Subcutaneous adipose tissue (tissue), 4 donors: ENCODE data around the gene TENT5C. TPM values are rescaled to one million over a fixed set of nuclear protein-coding genes. Genes with fewer than 3 reads are reported as not detected.

Experiments used
- total RNA-seq, 4 donors: library from RNA; depleted of rRNA; stranded (reverse); fragments of >200 nt; gene quantifications; one replicate each; pipeline ENCODE4 v1.1.0, GENCODE V29; 2016
- TF ChIP-seq, protein P1 (sequence below): fragments of 450-650 bp; IDR thresholded peaks from one replicate; pipeline ENCODE4 v1.5.1; 2016; ENCODE audit warnings: low read depth, mild to moderate bottlenecking, control low read depth, antibody characterized with exemption, moderate library complexity

TENT5C gene
- total RNA-seq, 4 donors from 2014 or later: 1.0 to 3.1 (median 2.3) TPM

DNA sequence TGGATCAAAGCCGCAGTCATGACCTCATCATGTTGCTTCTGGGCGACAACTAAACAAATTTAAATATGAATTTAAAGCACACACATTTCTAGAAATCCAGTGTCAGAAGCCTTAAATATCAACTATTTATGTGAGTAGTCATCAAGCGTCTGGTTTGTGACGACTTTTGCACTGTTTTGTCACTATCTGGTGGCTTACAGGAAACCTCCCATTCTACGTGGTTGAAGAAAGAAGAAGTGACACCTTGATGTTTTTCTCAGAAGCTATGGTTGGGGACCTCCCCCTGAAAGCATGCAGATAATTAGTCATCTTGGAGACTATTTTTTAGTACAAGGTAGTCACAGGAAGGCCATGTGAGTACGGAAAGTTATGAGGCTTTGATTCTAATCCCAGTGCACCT lies 58.5 kb downstream of the TENT5C start:
- TF ChIP-seq, protein P1, sequence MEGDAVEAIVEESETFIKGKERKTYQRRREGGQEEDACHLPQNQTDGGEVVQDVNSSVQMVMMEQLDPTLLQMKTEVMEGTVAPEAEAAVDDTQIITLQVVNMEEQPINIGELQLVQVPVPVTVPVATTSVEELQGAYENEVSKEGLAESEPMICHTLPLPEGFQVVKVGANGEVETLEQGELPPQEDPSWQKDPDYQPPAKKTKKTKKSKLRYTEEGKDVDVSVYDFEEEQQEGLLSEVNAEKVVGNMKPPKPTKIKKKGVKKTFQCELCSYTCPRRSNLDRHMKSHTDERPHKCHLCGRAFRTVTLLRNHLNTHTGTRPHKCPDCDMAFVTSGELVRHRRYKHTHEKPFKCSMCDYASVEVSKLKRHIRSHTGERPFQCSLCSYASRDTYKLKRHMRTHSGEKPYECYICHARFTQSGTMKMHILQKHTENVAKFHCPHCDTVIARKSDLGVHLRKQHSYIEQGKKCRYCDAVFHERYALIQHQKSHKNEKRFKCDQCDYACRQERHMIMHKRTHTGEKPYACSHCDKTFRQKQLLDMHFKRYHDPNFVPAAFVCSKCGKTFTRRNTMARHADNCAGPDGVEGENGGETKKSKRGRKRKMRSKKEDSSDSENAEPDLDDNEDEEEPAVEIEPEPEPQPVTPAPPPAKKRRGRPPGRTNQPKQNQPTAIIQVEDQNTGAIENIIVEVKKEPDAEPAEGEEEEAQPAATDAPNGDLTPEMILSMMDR: no peak

DNA sequence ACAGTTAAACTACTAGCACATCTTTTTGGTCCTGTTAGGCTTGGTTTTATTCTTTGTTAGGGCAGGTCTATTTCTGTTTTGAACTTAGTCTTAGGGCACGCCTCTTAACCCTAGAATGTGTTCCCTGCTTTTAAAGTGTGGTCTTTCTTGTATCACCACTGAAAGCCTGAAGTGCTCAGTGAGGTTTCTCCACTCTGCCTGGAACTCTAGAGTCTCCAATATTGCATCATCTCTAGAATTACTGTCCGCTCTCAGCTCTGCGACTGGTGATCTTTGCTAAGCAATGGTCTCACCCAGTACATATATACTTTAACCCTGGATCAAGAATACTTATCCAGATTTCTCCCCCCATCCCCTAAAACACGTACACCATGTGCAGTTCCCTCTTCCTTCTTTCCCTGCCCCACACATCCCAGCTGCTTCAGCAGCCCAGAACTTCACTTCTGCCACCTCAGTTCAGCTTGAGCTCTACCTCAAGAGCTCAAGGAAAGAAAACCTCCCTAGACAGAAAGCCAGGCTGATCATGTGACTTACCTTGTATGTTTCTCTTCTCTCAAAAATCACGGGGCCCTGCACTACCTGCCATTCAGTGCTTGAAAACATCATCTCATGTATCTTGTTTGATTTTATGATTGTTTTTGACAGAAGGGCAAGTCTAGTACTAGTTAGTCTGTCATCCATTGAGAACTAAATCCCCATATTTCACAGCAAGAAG lies 59.9 kb downstream of the TENT5C start:
- TF ChIP-seq, protein P1: no peak

GRCh38 chr1:117669572-117669971 lies 63.7 kb downstream of the TENT5C start:
- TF ChIP-seq, protein P1: no peak

DNA sequence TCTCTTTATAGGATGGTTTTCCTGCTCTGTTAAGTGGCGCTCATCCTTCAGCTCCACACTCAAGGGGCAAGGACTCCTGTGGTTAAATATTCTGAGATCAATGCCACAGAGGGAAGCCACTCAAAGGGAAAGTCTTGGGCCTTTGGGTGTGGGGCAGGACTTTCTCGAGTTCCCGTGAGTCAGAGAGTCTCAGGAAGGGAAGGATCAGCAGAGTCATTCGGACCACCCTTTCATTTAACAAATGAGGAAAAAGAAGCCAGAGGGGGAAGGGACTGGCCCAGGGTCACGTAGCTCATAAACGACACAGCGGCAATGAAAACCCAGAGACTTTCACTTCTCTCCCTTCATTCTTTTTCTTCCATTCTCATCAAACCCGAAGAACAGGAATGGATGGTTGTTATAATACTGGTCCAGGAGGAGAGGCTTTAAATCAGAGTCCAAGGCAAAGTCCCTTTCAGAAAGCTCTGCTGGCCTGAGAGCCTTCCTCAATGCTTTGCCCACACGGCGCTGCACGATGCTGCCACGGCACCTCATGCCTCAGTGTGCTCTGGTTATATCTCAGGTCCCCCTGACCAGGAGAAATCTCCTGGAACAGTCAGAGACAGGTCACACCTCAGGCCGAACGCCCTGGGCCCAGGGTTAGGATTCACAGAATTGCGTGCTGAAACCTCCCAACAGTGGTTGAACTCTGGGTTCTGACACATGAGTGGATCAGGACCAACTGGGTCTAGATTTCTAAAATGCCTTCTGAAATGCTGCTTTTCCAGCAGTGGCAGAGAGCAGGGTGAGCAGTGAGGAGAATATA lies 65.3 kb downstream of the TENT5C start:
- TF ChIP-seq, protein P1: no peak

GRCh38 chr1:117671781-117672501 lies 66.1 kb downstream of the TENT5C start:
- TF ChIP-seq, protein P1: no peak

DNA sequence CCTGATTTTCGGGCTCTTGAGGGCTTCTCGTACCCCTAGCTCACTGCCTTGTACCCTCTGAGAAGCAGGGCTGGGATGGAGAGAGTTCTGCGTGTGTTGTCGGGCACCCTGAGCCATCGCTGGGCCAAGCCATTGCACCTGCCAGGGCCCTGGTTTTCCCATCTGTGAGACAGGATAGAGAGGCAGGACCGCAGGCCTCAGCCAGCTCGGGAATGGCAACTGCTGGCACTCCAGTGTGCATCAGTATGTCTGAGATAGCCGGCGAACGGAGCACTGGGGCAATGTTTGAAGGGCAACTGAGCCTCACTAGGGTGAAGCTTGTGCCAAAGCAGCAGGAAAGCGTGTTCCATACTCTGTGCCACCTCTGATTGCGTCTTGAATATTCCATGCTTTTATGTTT lies 66.9 kb downstream of the TENT5C start:
- TF ChIP-seq, protein P1: no peak

DNA sequence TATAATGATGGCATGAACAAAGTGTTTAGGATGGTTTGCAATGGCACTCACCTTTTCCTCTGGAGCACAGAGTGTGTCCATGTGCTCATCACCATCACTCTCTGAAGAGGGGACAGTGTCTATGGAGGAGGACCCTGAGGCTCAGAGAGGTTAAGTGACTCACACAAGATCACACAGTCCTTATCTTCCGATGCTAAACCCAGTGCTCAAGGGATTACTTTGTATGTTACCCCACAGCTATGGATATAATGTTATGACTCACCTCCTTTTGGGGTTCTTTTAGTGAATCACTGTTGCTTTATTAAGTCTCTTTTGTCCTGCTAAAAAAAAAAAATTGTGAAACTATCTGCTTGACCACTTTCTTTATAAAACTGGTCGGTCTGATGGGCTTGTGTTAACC lies 67.6 kb downstream of the TENT5C start:
- TF ChIP-seq, protein P1: no peak
